BJ (cell line): ENCODE data around the gene L2HGDH. TPM values are rescaled to one million over a fixed set of nuclear protein-coding genes. Genes with fewer than 3 reads are reported as not detected.

Experiments used
- CTCF ChIA-PET: fragments of 350-600 bp; formaldehyde crosslinking; extraction: SDS; loops from one replicate; lab custom pipeline; 2021; ENCODE audit warnings: antibody characterized with exemption, inconsistent platforms; lab: Yijun Ruan, JAX
- POLR2A ChIA-PET: fragments of 300-600 bp; sonication (Branson Sonifier 250); formaldehyde crosslinking; extraction: SDS; loops from one replicate; lab custom pipeline; 2021; ENCODE audit warnings: antibody characterized with exemption; lab: Charles Lee
- DNase-seq: peaks from one replicate; pipeline ENCODE4 v3.0.0-alpha.2; 2011; ENCODE audit warnings: low read depth
- H3K27me3 ChIP-seq: 2 replicates; pipeline ENCODE4 v1.6.0; 2011; ENCODE audit warnings: low read length; ENCODE audit not compliant: control insufficient read depth, insufficient read depth
- H3K36me3 ChIP-seq: 2 replicates; pipeline ENCODE4 v1.5.1; 2011; ENCODE audit warnings: low read length; ENCODE audit not compliant: control insufficient read depth, insufficient read depth
- H3K4me3 ChIP-seq: 2 replicates; pipeline ENCODE4 v1.5.1; 2011; ENCODE audit warnings: low read depth, mild to moderate bottlenecking, control low read depth, low read length
- polyA plus RNA-seq: library from polyadenylated mRNA; depleted of rRNA; stranded (reverse); fragments of >200 nt; gene quantifications from 2 replicates; pipeline ENCODE4 v1.2.3, GENCODE V29; 2011; rRNA removed
- small RNA-seq: library from RNA; depleted of rRNA; stranded (forward); fragments of <200 nt; gene quantifications from one replicate; pipeline ENCODE3, GENCODE V24; 2012; ENCODE audit warnings: low replicate concordance, low read depth; ENCODE audit not compliant: insufficient read length
- TF ChIP-seq, protein P1 (sequence below): IDR thresholded peaks from 2 replicates; pipeline ENCODE4 v1.5.1; 2011; ENCODE audit warnings: low read depth, mild to moderate bottlenecking, control low read depth, inconsistent platforms, low read length, moderate library complexity; ENCODE audit not compliant: insufficient read depth

The L2HGDH gene
- polyA plus RNA-seq, 1 experiment, result 2.3 TPM

DNA sequence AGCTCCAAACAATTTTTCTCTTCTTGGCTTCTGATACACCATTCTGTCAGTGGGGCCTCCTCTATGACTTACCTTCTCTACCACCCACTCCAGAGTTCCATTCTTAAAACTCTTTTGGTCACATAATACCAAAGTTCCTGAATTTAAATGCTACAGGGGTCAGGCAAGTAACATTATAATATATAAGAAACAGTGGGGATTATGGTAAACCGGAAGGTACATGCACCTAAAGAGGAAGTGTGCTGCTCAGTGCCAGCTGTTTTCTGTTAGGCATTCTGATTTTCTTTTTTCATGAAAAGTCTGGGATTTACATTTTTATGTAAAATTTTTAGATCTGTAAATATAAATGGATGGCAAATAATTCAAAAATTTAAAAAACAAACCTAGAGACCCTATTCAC lies 120.5 kb downstream of the L2HGDH start:
- Histone ChIP-seq H3K4me3 (no peak overlapping the region), H3K36me3 (peaks cover 3% of the 10 kb centered on the region), H3K27me3 (no peaks in the 10 kb centered on the region)
- ChIA-PET CTCF (interaction anchor here (0.7 kb wide), 1 partner anchor 74 kb away, joined by 3 read pairs; no protein-coding TSS in a partner anchor), POLR2A (no interaction called here)
- DNase-seq, result no peak
- TF ChIP-seq, protein P1, sequence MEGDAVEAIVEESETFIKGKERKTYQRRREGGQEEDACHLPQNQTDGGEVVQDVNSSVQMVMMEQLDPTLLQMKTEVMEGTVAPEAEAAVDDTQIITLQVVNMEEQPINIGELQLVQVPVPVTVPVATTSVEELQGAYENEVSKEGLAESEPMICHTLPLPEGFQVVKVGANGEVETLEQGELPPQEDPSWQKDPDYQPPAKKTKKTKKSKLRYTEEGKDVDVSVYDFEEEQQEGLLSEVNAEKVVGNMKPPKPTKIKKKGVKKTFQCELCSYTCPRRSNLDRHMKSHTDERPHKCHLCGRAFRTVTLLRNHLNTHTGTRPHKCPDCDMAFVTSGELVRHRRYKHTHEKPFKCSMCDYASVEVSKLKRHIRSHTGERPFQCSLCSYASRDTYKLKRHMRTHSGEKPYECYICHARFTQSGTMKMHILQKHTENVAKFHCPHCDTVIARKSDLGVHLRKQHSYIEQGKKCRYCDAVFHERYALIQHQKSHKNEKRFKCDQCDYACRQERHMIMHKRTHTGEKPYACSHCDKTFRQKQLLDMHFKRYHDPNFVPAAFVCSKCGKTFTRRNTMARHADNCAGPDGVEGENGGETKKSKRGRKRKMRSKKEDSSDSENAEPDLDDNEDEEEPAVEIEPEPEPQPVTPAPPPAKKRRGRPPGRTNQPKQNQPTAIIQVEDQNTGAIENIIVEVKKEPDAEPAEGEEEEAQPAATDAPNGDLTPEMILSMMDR, result no peak

Small RNA genes within 50 kb of the gene (small RNA-seq; reads per million reads assigned to genes)
- 0.84 reads per million for gene MIR4504

Other genes with a start within 250 kb of the L2HGDH start
- 3.8 and 5.3 TPM in 2 replicates for gene VCPKMT, start 195.7 kb downstream of the L2HGDH start, polyA plus RNA-seq
- 6.4 and 10.0 TPM in 2 replicates for gene SOS2, start 80.7 kb downstream of the L2HGDH start, polyA plus RNA-seq
- gene DMAC2L, start 95 bp upstream of the L2HGDH start, polyA plus RNA-seq, result 6.8 and 11.0 TPM in 2 replicates
- gene CDKL1, start 84.7 kb upstream of the L2HGDH start, polyA plus RNA-seq, result 2.5 and 7.3 TPM in 2 replicates
- 8.8 and 15.7 TPM in 2 replicates for gene MAP4K5, start 220.3 kb upstream of the L2HGDH start, polyA plus RNA-seq
- 4.5 and 5.5 TPM in 2 replicates for gene ATL1, start 247.9 kb upstream of the L2HGDH start, polyA plus RNA-seq